GM23338 (cell line): ENCODE measurements around the gene CCDC186.

Experiments used
- CREB1 ChIP-seq: fragments of 250-450 bp; sonication (Bioruptor Pico); IDR thresholded peaks from 2 replicates; pipeline ENCODE4 v1.5.0; 2020; ENCODE audit warnings: low read depth, mild to moderate bottlenecking, moderate library complexity
- CTCF ChIP-seq, 2 experiments: fragments of 200-600 bp in 1 of 2; sonication (generic) in 1 of 2; conservative IDR thresholded peaks; 2 replicates each; pipeline versions ENCODE4 v1.5.1 to v1.6.1; 2016 to 2017; ENCODE audit warnings: antibody characterized with exemption in 2 of 2, low read depth in 2 of 2, mild to moderate bottlenecking in 2 of 2, moderate library complexity in 1 of 2
- ETS1 ChIP-seq: IDR thresholded peaks from 2 replicates; pipeline ENCODE4 v1.6.1; 2016; ENCODE audit warnings: antibody characterized with exemption
- EZH2 ChIP-seq: fragments of 200-600 bp; sonication (generic); IDR thresholded peaks from one replicate; pipeline ENCODE4 v1.8.0; 2017; ENCODE audit warnings: antibody characterized with exemption, mild to moderate bottlenecking, low read depth; ENCODE audit not compliant: unreplicated experiment
- EZH2phosphoT487 ChIP-seq: fragments of 200-600 bp; sonication (generic); IDR thresholded peaks from one replicate; pipeline ENCODE4 v1.8.1; 2018; ENCODE audit warnings: antibody characterized with exemption; ENCODE audit not compliant: unreplicated experiment
- JUNB ChIP-seq: IDR thresholded peaks from one replicate; pipeline ENCODE4 v1.6.1; 2016; ENCODE audit warnings: antibody characterized with exemption; ENCODE audit not compliant: unreplicated experiment
- NANOG ChIP-seq: IDR thresholded peaks from 2 replicates; pipeline ENCODE4 v1.6.1; 2016; ENCODE audit warnings: antibody characterized with exemption, borderline replicate concordance
- POLR2AphosphoS5 ChIP-seq: IDR thresholded peaks from 2 replicates; pipeline ENCODE4 v1.6.1; 2016; ENCODE audit warnings: antibody characterized with exemption, low read depth
- REST ChIP-seq: IDR thresholded peaks from one replicate; pipeline ENCODE4 v1.6.1; 2018; ENCODE audit warnings: antibody characterized with exemption; ENCODE audit not compliant: unreplicated experiment
- ZNF331 ChIP-seq: fragments of 250-450 bp; sonication (Bioruptor Pico); IDR thresholded peaks from 2 replicates; pipeline ENCODE4 v1.5.0; 2020; ENCODE audit warnings: low read depth, mild to moderate bottlenecking, moderate library complexity
- ZNF462 ChIP-seq: fragments of 250-450 bp; sonication (Bioruptor Pico); IDR thresholded peaks from 2 replicates; pipeline ENCODE4 v1.5.0; 2020; ENCODE audit warnings: mild to moderate bottlenecking, moderate library complexity

DNA sequence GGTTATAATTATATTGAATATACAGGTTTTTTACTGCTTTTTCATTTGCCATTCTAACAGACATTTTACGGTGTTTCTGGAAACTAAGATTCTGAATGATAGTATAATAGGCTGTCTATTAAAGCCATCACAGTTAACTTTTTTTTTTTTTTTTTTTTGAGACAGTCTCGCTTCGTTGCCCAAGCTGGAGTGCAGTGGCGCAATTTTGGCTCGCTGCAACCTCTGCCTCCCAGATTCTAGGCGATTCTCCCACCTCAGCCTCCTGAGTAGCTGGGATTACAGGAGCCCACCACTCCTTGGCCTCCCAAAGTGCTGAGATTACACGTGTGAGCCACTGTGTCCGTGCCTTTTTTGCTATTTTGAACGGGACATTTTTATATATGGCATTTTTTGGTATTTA lies 9.6 kb upstream of the CCDC186 start:
- TF ChIP-seq REST (no peak), CTCF (conservative IDR thresholded peaks at IDR 0.05; ENCODE audit: low read depth in 2 of 2) (no peak), POLR2AphosphoS5 (no peak), EZH2 (no peak), NANOG (no peak), EZH2phosphoT487 (no peak), ZNF331 (CRISPR knock-in tag) (no peak), JUNB (no peak), CREB1 (CRISPR knock-in tag) (no peak), ETS1 (no peak), ZNF462 (CRISPR knock-in tag) (no peak)
